Dedifferentiated amniotic fluid mesenchymal stem cell (primary cell): ENCODE results near the gene OPN4.
A peak's percentile ranks its signal among the peaks of the same experiment; 100 is the strongest.
"Not testable (repeated sequence)": the region's sequence is repeated elsewhere in the genome, so short reads cannot be mapped to it uniquely, and the experiment has no call there.

Experiments used
- DNase-seq: peaks from one replicate; pipeline ENCODE4 v3.0.0-alpha.2; 2016; ENCODE audit errors: extremely low spot score

Gene OPN4

GRCh38 chr10:86654411-86655172 lies at the start of gene OPN4:
Gene OPN4, plus strand, starts transcription at chr10:86654547. Its CDS starts 237 bp downstream, at chr10:86654784.
- DNase-seq = no peak

GRCh38 chr10:86607674-86608073 lies 46.7 kb upstream of the OPN4 start:
- DNase-seq = no peak

DNA sequence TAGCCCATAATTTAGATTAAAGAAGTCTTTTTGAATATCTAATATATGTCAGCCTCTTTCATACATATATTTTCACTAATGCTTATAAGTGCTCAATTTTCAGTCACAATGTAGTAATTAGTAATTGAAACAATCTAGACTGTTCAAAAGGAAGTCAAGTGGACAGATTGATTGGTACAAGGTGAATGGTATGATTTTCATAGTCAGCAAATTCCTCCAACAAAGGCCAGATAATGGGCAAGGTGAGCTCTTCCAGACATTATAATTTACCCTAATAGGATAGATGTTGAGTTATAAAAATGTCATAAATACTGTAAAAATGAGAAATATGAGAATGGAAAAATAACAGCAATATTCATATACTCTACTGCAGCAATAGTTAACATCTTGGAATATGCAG lies 44.4 kb upstream of the OPN4 start:
- DNase-seq = no peak

DNA sequence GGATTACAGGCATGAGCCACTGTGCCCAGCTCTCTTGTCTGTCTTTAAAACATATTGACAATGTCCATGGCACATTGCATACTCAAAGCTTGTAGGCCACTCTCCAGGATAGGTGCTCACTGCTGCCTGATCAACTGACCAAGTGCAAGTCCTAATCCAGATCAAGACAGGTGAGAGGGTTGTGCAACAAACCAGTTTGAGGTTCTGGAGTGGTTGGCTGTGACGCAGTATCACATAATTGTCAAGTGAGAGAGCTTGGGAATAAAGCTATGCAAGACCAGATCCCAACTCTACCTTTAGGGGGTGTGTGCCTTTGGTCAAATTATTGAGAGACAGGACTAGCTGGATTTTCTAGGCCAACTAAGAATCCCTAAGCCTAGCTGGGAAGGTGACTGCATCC lies 43.0 kb upstream of the OPN4 start:
- no peak for DNase-seq

DNA sequence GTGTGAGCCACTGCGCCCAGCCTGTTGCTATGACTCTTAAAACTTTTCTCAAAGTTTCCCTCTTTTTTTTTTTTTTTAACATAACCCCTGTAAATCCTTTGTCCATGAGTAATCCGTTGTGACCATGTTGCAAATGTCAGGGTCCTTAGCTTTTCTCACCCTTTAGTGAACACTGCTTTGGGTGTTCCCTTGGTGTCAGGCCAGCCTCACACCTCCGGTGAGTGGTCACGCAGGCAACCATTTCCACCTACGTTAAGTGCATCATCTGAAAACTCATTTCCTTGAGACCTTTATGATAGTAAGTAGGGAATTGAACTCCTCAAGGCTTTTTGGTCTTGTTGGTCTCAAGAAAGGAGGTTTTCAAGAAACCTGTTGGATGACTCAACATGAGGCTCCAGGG lies 41.3 kb upstream of the OPN4 start:
- DNase-seq = no peak

DNA sequence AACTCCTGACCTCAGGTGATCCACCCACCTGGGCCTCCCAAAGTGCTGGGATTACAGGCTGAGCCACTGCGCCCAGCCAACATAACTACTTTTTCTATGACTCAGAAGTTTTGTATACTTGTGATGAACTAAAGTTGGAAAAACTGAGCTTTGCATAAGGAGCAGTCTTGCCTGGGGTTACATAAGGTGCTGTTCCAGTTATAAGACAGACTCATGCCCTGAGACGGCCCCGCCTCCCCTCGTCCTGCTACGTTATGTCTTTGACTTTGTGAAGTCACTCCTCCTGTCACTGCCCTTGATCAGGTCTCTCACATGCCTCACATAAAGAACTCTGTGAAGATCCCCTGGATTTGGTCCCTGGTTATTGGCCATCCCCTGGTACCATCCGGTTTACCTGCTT lies 40.4 kb upstream of the OPN4 start:
- DNase-seq = no peak

DNA sequence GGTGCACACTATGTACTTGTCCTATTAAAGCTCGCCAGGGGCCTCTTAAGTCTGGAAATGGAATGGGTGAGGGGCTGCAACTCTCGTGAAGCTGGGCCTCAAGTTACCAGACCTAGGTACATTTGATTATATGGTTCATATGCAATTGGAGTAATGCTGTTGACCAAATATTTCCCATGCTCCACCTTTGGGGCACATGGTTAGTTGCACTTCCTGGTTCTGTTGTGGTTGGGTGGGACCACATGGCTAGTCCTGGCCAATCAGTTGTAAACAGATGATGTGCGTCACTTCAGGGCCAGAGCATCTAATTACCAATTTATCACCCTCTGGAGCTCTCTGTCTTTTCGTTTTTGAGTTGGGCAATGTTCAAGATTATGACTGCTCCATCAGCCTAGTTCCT lies 39.5 kb upstream of the OPN4 start:
- DNase-seq = no peak

- not testable (repeated sequence) for DNase-seq
Observed at GRCh38 chr10:86617278-86617677, 37.1 kb upstream of the OPN4 start.

GRCh38 chr10:86628311-86628710 lies 26.0 kb upstream of the OPN4 start:
- DNase-seq = no peak

GRCh38 chr10:86630079-86630478 lies 24.3 kb upstream of the OPN4 start:
- DNase-seq = peak; percentile 52

DNA sequence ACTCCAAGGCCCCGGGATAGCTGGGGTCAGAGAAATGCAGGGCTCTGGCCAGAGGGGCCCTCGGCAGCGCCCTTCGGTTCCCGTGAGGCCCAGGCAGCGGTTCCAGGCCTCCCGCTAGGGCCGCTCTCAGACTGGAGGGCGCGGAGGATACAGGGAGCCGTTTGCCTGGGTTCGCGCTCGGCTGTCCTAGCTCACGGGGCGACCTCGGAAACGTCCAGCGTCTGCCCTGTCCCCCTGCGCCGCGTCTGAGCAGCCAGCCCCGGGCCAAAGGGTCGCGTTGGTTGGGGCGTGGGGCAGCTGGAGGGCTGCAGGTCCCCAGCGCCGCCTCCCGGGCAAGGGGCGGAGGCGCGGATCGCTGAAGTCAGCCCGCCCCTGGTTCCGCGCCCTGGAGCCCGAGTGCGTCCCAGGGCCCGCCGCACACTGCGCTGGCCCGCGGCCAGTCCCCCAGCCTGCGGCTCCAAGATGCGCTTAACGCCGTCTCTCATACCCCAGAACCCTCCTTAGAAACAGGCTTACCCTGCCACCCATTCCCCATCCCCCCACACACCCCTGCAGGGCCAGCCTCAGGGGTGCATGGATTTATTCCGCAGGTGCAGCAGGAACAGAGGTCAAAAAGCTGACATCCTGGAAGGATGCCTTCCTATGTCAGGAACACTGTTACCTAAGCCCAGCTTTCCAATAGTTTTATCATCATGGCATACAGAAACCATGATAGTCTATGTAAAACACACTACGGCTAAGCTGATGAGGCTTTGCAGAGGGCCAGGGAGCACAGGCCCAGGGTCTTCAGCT lies 22.1 kb upstream of the OPN4 start:
- no peak for DNase-seq

- DNase-seq = no peak
Observed at GRCh38 chr10:86632951-86633350, 21.4 kb upstream of the OPN4 start.

- DNase-seq = peak; percentile 93
Observed at GRCh38 chr10:86635402-86635801, 18.9 kb upstream of the OPN4 start.

GRCh38 chr10:86636311-86636710 lies 18.0 kb upstream of the OPN4 start:
- DNase-seq = no peak

- no peak for DNase-seq
Observed at GRCh38 chr10:86642021-86642420, 12.3 kb upstream of the OPN4 start.

GRCh38 chr10:86642499-86642898 lies 11.8 kb upstream of the OPN4 start:
- no peak for DNase-seq

- DNase-seq = peak; percentile 48
Observed at GRCh38 chr10:86644152-86644793, 10.1 kb upstream of the OPN4 start.

- no peak for DNase-seq
Observed at GRCh38 chr10:86644794-86645445, 9.4 kb upstream of the OPN4 start.

GRCh38 chr10:86645621-86646165 lies 8.7 kb upstream of the OPN4 start:
- not testable (repeated sequence) for DNase-seq

DNA sequence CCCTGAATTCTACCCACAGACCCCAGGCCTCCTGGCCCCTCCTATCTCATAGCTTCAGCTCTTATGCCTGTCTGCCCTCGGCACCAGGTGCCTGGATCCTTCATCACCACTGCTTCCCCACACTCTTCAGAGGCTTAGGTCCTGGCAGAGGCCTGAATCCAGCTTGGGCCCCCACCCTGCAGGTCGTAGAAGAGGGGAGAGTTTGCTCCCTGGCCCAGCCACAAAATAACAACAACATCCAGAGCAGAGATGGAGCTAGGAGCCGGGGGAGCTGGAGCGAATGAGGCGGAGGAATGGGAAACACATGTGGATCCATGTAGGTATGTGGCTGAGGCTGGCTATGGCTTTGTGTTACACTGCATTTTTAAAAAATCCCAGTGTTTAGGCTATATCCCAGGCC lies 7.8 kb upstream of the OPN4 start:
- DNase-seq = no peak

GRCh38 chr10:86646933-86647332 lies 7.4 kb upstream of the OPN4 start:
- DNase-seq = no peak
